ACHN (cell line): ENCODE measurements around the gene EDDM13.
"Not testable (repeated sequence)": the region's sequence is repeated elsewhere in the genome, so short reads cannot be mapped to it uniquely, and the experiment has no call there.

Experiments
- DNase-seq: peaks from one replicate; pipeline ENCODE4 v3.0.0-alpha.2; 2015
- in situ Hi-C: cut with HindIII; loops from 2 replicates; pipeline ENCODE4 v1.10.0; 2017; ENCODE audit warnings: low sequenced_read_pairs, low pct_ligation_motif_present, low pct_unique_long_range_greater_than_20kb

The EDDM13 gene, protein sequence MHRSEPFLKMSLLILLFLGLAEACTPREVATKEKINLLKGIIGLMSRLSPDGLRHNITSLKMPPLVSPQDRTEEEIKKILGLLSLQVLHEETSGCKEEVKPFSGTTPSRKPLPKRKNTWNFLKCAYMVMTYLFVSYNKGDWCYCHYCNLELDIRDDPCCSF

DNA sequence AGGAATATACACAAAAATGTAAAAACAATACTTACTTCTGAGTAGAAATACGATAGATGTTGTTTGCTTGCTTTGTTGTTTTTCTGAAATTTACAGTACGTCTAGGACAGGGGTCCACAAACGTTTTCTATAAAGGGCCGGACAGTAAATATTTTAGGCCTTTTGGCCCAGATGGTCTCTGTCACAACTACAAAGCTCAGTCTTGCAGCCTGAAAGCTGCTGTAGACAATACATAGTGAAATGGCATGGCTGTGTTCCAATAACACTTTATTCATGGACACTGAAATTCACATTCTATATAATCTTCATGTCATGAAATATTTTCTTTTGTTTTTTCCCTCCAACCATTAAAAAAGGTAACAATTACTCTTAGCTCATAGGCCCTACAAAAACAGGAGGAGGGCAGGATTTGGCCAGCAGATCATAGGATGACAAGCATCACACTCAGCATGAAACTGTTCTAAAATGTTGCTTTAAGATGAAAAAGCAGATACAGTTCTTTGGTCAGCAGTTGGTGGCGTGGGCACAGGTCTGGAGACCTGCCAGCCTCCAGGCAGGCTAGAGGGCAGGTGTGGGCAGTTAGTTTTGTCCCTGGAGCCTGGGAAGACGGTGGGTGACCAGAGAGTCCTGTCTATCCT, at the start of gene EDDM13:
TSS of gene EDDM13 (plus strand) at position 588 of the 638 bp plus-strand sequence. CDS start 87 bp downstream, outside the sequence.
- in situ Hi-C loops, result no loop called here
- DNase-seq, result no peak

DNA sequence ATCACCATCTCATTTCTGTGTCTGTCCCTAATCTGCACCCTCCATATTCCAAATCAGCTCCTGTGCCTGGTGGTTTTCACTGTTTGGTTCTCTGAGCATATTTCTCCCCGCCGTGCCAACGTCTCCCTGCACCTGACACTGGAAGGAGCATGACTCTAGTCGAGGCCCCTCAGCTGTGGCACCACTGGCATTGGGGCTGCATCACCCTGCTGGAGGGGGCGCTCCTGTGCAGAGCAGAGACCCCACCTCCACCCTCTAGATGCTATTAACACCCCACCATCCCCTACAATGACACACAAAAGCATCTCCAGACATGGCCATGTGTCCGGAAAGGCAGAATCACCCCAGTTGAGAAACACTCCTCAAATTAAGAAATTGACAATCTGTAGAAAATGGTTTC, 49.6 kb upstream of the EDDM13 start:
- in situ Hi-C loops, result no loop called here
- no peak for DNase-seq

DNA sequence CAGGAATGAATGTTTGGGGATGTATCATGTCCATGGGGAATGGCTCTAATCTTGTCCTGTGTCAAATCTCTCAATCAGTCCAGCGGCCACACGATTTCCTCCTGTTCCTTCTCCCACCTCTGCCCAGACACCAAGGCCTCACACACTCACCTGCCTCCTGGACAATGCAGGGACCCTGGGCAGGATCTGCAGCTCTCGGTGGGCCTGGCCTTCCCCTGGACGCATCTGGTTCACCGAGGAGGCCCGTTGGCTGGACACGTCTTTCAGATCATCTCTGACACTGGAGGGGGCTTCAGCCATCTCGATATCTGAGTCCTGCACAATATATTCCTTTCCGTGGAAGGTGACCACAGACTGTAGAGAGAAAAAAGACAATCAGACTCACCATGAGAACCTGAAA, 49.1 kb upstream of the EDDM13 start:
- no peak for DNase-seq
- in situ Hi-C loops, result no loop called here

DNA sequence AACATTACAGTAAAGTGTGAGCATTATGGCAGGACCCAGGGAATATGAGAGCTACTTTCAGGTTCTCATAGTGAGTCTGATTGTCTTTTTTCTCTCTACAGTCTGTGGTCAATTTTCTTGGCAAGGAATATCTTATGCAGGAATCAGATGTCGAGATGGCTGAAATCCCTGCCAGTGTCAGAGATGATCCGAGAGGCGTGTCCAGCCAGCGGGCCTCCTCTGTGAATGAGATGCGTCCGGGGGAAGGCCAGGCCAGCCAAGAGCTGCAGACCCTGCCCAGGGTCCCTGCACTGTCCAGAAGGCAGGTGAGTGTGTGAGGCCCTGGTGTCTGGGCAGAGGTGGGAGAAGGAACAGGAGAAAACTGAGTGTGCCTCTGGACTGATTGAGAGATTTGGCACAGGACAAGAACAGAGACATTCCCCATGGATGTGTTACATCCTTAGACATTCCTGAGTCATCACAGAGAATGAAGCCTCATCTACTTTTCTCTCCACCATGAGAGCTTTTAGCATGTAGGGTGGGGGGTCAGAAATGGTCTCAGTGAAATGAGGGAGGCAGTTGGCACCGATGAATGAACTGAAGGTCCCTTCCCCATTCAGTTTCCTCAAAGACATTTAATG, 27.3 kb upstream of the EDDM13 start:
- no peak for DNase-seq
- in situ Hi-C loops, result no loop called here

DNA sequence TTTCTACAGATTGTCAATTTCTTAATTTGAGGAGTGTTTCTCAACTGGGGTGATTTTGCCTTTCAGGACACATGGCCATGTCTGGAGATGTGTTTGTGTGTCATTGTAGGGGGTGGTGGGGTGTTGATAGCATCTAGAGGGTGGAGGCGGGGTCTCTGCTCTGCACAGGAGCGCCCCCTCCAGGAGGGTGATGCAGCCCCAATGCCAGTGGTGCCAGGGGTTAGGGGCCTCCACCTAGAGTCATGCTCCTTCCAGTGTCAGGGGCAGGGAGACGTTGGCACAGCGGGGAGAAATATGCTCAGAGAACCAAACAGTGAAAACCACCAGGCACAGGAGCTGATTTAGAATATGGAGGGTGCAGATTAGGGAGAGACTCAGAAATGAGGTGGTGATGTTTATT, 26.8 kb upstream of the EDDM13 start:
- in situ Hi-C loops, DNase-seq: not testable (repeated sequence)

DNA sequence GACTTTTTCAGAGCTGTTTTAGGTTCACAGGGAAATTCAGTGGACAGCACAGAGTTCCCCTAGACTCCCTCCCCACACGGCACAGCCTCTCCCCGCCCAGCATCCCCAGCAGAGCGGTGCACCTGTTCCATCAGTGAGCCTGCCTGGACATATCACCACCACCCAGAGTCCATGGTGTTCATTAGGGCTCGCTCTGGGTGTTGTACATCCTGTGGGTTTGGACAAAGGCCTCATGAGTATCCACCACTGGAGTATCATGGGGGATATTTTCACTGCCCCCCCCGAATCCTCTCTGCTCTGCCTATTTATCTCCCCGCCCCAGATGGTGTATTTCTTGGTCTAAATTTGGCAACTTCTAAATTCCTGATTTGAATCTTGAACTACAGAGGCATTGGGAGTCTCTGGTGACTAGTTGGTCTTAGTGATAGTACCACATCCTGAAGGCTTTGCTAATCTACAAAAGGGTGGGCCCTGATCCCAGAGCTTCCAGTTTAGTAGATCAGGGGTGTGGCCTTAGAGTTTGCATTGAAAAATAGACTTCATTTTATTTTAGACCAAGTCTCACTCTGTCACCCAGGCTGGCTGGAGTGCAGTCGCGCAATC, 23.7 kb upstream of the EDDM13 start:
- in situ Hi-C loops, DNase-seq: not testable (repeated sequence)

DNA sequence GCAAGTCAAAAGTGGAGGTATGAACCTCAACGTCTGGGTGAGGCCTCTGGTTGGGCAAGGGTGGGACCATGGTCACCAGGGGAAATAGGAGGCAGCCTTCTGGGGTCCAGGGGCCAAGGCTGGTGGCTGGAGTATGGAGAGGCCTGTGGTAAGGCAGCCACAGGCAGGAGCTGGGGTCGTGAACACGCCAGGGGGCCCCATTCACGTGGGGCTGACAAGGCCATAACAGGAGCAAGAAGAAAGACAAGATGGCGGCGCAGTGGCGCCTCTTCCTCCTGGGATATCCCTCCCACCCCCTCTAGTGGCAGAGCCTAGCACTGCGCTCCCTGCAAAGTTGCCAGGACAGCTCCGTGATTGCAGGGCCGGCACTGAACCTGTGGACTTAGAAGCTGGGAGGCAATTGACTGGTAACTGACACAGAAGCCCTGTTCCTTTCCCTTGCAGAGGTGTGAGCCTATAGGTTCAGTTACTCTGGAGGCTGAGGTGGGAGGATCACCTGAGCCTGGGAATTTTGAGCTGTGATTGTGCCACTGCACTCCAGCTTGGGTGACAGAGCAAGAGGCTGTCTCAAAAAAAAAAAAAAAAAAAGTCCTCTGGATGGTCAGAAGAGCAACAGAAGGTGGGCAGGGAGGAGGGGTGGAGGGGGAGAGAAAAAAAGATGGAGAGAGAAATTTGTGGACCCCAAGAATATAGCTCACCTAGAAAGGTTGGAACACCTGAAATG, 19.7 kb upstream of the EDDM13 start:
- DNase-seq, result peak; percentile 65
- in situ Hi-C loops, result no loop called here

DNA sequence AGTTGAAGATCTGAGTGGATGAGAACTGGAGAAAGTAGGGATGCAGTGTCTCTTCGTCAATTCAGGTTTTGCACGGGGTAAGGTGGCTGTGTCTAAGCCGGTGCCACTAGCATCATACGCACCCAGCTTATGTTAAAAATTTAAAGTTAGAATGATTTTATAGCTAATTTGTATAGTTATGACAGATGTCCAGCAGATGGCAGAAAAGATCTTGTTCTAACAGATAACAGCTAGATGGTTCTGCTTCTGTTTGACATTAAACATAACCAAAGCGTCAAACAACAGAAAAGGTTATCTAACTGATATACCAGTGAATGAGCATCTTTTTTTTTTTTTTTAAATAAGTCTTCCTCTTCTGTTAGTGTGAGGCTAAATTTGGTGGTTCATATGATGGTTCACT, 18.8 kb upstream of the EDDM13 start:
- in situ Hi-C loops, result no loop called here
- peak; percentile 59 for DNase-seq

DNA sequence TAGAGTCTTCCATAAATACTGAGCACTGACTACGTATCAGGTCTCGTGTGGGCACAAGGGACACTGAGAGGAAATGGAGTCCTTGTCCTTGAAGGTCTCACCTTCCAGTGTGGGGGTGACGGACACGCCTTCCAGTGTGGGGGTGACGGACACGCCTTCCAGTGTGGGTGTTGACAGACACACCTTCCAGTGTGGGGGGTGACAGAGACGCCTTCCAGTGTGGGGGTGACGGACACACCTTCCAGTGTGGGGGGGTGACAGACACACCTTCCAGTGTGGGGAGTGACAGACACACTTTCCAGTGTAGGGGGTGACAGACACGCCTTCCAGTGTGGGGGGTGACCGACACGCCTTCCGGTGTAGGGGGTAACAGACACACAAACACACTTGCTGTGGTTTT, 14.3 kb upstream of the EDDM13 start:
- no peak for DNase-seq
- in situ Hi-C loops, result no loop called here

DNA sequence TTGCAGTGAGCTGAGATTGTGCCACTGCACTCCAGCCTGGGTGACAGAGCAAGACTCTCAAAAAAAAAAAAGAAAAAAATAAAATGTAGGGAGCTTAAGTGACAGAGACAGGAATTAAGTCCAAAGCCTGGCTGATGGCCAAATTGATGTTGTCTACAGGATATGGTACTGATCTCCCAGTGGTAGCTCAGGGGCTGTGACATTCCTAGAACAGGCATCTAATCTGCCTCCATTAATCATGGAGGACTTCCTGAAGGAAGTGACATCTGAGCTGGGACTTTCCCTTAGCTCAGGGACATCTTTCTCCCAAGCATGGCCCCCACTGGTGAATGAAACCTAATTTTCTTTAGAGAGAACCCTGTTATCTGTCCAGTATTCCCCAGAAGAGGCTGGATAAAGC, 11.4 kb upstream of the EDDM13 start:
- in situ Hi-C loops, result no loop called here
- DNase-seq, result no peak

DNA sequence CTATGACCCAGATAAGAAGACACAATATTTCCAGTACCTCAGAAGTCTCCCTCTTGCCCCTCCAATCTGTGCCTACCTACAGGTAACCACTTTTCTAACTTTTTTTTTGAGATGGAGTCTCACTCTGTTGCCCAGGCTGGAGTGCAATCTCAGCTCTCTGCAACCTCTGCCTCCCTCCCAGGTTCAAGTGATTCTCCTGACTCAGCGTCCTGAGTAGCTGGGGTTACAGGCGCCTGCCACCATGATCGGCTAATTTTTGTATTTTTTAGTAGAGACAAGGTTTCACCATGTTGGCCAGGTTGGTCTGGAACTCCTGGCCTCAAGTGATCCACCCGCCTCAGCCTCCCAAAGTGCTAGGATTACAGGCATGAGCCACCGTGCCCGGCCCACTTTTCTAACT, 10.6 kb upstream of the EDDM13 start:
- DNase-seq, in situ Hi-C loops: not testable (repeated sequence)

DNA sequence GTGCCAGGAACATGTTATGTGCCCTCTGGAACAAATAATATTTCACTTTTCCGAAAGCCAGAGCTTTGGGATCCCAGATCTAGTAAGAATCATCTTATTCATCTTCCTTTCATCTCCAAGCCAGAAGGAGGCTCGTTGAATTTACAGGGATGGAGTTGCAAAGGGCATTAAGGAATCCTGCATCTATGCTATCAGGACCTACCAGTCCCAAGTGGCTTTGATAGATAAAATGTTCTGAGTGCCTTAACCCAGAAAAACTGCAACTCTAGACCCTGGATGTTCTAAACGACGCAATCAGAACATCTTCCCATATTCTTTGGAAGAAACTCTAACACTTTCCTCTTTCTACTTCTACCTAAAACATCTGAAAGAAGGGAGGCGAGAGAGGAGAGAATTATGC, 9.2 kb upstream of the EDDM13 start:
- in situ Hi-C loops, result no loop called here
- DNase-seq, result no peak

DNA sequence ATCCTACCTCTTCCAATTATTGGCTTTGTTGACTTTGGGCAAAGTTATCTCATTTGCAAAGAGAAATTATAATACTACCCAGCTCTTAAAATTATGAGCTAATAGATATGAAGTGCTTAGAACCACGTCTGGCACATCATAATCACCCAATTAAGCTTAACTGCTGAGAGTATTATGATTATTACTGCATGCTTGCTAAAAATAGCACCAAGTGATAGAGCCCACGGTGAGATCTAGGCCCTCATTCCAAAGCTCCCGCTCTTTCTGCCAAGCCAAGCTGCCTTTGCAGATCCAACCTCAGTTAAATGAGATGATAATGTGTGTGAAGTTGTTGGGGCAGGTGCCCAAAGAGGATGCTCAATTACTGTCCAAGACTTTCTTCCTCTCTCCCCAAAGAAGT, 6.5 kb upstream of the EDDM13 start:
- in situ Hi-C loops, result no loop called here
- no peak for DNase-seq

DNA sequence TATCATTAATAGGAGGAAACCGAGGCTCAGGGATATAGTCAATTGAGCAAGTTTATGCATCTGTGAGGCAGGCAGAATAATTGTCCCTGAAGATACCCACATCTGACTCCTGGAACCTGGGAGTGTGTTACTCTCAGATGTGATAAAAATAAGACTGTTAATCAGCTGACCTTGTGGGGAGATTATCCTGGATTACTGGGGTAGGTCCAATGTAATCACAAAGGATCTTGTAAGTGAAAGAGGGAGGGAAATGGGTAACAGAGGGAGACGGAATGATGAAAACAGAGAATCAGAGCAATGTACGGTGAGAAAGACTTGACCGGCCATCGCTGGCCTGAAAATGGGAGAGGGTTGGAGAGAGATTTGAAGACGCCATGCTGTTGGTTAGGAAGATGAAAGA, 3.2 kb upstream of the EDDM13 start:
- DNase-seq, result no peak
- in situ Hi-C loops, result no loop called here

DNA sequence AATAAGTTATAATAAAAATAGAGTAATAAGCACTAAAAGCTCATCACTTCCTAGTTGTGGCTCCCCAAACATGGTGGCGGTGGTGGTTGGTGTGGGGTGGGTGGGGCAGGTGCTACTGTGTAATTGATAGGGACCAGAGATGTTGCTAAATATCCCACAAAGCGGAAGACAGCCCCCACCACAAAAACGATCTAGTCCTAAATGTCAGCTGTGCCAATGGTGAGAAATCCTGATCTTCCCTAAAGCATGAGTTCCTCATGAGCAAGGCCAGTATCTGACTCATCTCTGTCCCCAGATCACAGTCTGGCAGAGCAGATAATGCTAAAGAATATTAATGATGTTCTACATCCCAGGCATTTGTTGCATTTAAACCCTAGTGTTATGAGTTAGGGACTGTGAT, 1.9 kb upstream of the EDDM13 start:
- DNase-seq, result no peak
- in situ Hi-C loops, result no loop called here

DNA sequence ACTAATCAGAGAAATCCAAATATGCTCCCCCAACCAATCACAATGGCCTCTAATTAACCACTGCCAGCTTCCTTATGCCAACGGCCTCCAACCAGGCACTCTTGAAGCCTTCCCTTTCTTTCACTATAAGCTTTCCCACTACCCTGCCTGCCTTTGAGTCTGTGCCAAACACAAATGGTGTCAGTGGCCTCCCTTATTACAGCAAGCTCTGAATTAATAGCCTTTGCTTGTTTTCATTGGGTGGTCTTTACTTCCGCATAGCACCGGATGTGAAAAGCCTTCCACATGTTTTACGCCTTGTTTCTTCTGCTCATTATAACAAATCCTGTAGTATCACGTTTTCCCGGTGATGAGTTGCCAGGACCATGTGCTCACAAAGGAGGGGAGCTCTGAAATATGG, 1.4 kb upstream of the EDDM13 start:
- in situ Hi-C loops, result no loop called here
- DNase-seq, result no peak

DNA sequence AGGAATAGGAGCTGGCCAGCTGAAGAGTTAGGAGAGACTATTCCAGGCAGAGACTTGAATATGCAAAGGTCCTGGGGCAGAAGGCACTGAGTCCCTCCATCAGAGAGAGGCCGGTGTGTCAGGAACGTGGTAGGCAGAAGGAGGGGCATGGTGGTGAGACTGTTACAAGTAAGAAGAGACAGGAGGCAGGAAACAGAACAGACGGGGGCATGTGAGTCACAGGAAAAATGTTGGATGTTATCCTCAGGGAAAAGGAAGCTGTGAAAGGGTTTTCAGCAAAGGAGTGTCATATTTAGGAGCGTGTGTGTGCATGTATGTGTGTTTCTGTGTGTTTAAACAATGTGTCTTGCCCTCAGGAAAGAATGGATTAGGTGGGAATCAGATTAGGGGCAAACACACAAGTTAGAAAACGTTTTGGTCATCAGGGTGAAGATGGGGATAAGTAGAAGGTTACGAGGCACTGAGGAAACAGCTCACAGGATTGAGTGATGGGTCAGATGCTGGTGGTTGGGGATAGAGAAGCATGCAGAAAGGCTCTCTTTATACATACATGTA, 1.1 kb downstream of the EDDM13 start:
- in situ Hi-C loops, result no loop called here
- DNase-seq, result no peak

DNA sequence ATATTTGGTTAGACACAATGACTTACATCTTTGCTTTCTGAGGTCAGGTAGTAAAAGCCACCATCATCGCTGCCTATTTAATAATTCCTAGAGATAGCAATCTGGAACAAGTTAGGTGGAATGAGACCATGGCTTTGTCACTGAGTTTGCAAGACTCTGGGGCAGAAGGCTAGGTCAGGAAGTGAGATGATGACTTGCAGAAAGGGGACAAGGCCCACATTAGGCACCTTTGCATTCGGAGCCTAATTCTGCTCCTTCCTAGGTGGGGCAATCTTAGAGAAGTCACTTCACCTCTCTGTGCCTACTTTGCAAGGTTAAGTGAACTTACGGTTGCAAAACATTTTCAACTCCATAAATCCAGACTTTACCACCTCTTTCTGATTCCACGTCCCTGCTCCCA, 10.3 kb downstream of the EDDM13 start:
- DNase-seq, result no peak
- in situ Hi-C loops, result no loop called here

DNA sequence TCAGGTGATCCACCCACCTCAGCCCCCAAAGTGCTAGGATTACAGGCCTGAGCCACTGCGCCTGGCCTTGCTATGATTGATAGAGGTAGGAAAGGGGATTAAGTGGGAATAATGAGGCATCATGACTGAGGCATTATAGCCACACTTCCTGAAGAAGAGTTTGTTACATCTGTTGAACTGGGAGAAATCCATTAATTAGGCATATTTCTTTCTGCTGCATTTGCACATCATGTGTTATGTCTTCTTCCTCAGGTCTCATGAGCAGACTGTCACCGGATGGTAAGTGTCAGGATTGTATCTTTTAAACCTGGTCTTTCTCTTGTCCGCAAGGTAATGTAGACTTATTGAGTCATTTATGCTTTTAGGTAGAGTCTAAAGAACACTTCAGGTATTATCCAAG, 12.2 kb downstream of the EDDM13 start:
- in situ Hi-C loops, result no loop called here

More for the DNA sequence above, 12.2 kb downstream of the EDDM13 start:
- DNase-seq, result no peak
